ENCODE results near the gene TCTA. TPM values are rescaled to one million over a fixed set of nuclear protein-coding genes. Genes with fewer than 3 reads are reported as not detected.

The TCTA gene
- total and polyA plus RNA-seq, 9 of the 15 experiments (the other 6 are each of a cell fraction or from before 2014, with no cell fraction given) = 4.0 to 15.4 (median 8.2) TPM

DNA sequence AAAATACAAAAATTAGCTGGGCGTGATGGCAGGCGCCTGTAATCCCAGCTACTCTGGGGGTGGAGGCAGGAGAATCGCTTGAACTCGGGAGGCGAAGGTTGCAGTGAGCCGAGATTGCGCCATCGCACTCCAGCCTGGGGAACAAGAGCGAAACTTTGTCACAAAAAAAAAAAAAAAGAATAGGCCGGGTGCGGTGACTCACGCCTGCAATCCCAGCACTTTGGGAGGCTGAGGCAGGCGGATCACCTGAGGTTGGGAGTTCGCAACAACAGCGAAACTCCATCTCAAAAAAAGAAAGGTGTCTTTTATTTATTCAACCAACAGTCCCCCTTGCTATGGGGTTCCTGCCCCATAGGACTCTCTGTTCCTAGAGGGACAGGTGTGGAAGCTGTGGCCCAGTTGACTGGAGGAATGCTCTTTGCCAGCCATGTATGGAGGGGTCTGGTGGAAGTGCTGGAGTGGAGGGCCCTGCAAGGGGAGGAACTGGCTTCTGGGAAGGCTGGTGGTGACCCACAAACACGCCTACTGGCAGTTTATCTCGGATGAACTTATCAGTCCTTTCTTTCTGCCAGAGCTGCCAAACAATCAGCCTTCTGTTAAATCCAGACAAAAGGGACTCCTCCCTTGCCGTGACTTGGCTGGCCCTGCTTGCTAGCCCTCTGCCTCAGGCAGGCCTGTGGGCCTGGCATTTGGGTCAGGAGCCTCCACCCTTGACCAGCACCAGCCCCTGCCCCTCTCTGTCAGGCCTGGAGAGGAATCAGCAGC is 53.2 kb downstream of the TCTA start (continued):
- TF ChIP-seq MEIS2 (IDR thresholded peaks at IDR 0.05; ENCODE audit: partially characterized antibody) (peak; percentile 55), ZNF41 (CRISPR knock-in tag; conservative IDR thresholded peaks at IDR 0.05) (no peak), FOXA1 (IDR thresholded peaks at IDR 0.05; ENCODE audit: borderline replicate concordance) (no peak), PHF21A (IDR thresholded peaks at IDR 0.05; ENCODE audit: borderline replicate concordance, low read depth) (no peak), ZHX1 (conservative IDR thresholded peaks at IDR 0.05; ENCODE audit: low read length) (no peak), CHD4 (IDR thresholded peaks at IDR 0.05; ENCODE audit: insufficient read depth, insufficient replicate concordance, low read depth, low read length, poor library complexity, severe bottlenecking) (no peak), HDAC6 (IDR thresholded peaks at IDR 0.05; ENCODE audit: low read depth, low read length) (no peak), MTA1 (IDR thresholded peaks at IDR 0.05; ENCODE audit: borderline replicate concordance) (no peak), MEF2A (IDR thresholded peaks at IDR 0.05; ENCODE audit: control insufficient read depth, low read depth, low read length) (no peak), NBN (IDR thresholded peaks at IDR 0.05; ENCODE audit: low read depth) (no peak), PRMT5 (CRISPR knock-in tag; IDR thresholded peaks at IDR 0.05) (no peak), TCF7L2 (IDR thresholded peaks at IDR 0.05; ENCODE audit: low read depth, low read length) (no peak), RHOXF2B (CRISPR knock-in tag; conservative IDR thresholded peaks at IDR 0.05) (no peak), RCOR1 (IDR thresholded peaks at IDR 0.05; ENCODE audit: borderline replicate concordance in 1 of 2, low read depth in 2 of 2, low read length in 2 of 2) (peak; percentile 62 to 83; a peak in 3 of 4 replicates), HCFC1 (IDR thresholded peaks at IDR 0.05; ENCODE audit: low read depth, low read length) (no peak), FOXO4 (CRISPR knock-in tag; IDR thresholded peaks at IDR 0.05) (no peak), CBFA2T2 (conservative IDR thresholded peaks at IDR 0.05) (peak; percentile 67)
- TF ChIP-seq, protein P1, sequence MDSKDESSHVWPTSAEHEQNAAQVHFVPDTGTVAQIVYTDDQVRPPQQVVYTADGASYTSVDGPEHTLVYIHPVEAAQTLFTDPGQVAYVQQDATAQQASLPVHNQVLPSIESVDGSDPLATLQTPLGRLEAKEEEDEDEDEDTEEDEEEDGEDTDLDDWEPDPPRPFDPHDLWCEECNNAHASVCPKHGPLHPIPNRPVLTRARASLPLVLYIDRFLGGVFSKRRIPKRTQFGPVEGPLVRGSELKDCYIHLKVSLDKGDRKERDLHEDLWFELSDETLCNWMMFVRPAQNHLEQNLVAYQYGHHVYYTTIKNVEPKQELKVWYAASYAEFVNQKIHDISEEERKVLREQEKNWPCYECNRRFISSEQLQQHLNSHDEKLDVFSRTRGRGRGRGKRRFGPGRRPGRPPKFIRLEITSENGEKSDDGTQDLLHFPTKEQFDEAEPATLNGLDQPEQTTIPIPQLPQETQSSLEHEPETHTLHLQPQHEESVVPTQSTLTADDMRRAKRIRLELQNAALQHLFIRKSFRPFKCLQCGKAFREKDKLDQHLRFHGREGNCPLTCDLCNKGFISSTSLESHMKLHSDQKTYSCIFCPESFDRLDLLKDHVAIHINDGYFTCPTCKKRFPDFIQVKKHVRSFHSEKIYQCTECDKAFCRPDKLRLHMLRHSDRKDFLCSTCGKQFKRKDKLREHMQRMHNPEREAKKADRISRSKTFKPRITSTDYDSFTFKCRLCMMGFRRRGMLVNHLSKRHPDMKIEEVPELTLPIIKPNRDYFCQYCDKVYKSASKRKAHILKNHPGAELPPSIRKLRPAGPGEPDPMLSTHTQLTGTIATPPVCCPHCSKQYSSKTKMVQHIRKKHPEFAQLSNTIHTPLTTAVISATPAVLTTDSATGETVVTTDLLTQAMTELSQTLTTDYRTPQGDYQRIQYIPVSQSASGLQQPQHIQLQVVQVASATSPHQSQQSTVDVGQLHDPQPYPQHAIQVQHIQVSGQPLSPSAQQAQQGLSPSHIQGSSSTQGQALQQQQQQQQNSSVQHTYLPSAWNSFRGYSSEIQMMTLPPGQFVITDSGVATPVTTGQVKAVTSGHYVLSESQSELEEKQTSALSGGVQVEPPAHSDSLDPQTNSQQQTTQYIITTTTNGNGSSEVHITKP (IDR thresholded peaks at IDR 0.05; ENCODE audit: partially characterized antibody) = no peak

Measured in K562 (cell line).